Caki2 (cell line): ENCODE data around the gene GAS2L1. TPM values are rescaled to one million over a fixed set of nuclear protein-coding genes. Genes with fewer than 3 reads are reported as not detected.

Source experiments
- DNase-seq: peaks from one replicate; pipeline ENCODE4 v3.0.0-alpha.2; 2015; ENCODE audit warnings: low read depth
- in situ Hi-C: cut with HindIII; loops from 2 replicates; pipeline ENCODE4 v1.10.0; 2016; ENCODE audit warnings: low sequenced_read_pairs, low pct_unique_long_range_greater_than_20kb, mixed read lengths
- total RNA-seq: library from RNA; depleted of rRNA; stranded (reverse); fragments of >200 nt; shearing (Covaris generic); gene quantifications from 2 replicates; pipeline ENCODE4 v1.2.3, GENCODE V29; 2014; ENCODE audit warnings: low replicate concordance

Gene GAS2L1
- total RNA-seq, 1 experiment from 2014 or later, result 20.8 TPM

DNA sequence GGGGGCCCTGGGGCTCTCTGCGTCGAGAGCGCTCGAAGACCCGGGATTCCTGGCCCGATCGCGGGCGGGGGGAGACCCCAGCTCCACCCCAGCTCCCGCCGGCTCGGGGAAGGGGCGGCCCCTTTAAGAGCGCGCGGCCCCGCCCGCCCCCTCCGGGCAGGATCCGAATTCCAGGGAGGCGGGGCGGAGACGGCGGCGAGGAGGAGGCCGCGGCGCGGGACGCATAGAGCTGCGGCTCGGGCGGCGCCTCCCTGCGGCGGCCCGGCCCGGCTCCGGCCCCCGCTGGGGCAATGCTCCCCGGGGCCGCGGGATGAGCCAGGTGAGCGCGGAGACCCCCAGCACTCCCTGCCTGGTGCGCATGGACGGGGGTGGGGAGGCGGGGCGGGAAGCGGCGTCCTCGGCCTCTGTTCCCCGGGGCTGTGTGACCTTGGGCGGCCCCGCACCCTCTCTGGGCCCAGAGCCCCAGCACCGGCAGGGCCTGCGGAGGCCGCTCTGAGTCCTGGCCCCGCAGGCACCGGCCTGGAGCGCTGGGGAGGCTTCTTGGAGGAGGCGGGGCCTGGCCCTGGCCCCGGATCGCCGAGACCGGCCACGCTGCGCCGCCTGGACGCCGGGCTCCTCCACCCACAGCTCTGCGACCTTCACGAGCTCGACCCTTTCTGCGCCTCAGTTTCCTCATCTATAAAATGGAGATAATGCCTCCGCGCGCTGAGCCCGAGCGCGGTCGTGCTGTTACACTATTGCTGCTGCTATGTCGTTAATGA lies 565 bp downstream of the GAS2L1 start:
- in situ Hi-C loops, result no loop called here
- peak; percentile 80 for DNase-seq

DNA sequence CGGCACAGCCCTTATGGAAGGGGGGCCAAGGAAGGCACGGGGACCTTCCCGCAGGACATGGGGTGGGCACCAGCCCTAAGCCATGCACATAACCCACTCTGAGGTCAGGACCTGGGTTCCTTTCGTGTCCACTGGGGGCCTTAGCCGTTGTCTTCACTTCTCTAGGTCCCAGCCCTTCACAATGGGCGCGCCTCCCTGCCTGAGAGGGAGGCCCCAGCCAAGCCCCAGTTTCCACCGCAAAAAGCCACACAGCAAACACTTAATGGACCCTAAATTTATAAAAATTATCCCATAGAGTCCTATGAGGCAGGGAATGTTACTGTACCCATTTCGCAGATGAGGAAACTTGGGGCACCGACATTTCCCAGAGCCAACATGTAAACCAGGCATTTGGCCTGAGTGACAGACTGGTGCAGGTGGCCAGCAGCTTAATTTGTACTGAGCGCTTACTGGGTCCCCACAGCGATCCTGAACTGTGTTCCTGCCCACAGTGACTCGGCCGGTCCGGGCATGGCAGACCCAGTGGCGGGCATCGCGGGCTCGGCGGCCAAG lies 1.2 kb downstream of the GAS2L1 start:
- DNase-seq, result no peak
- in situ Hi-C loops, result no loop called here

DNA sequence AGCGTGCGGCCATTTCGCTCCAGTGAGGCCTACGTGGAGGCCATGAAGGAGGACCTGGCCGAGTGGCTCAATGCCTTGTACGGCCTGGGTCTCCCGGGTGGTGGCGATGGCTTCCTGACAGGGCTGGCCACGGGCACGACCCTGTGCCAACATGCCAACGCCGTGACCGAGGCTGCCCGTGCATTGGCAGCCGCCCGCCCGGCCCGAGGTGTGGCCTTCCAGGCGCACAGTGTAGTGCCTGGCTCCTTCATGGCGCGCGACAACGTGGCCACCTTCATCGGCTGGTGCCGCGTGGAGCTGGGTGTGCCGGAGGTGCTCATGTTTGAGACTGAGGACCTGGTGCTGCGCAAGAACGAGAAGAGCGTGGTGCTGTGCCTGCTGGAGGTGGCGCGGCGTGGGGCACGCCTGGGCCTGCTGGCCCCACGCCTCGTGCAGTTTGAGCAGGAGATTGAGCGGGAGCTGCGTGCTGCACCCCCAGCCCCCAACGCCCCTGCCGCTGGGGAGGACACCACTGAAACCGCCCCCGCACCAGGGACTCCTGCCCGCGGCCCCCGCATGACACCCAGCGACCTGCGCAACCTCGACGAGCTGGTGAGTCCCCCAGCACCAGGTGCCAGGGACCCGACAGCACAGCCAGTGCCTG lies 1.8 kb downstream of the GAS2L1 start:
- no peak for DNase-seq
- in situ Hi-C loops, result no loop called here

DNA sequence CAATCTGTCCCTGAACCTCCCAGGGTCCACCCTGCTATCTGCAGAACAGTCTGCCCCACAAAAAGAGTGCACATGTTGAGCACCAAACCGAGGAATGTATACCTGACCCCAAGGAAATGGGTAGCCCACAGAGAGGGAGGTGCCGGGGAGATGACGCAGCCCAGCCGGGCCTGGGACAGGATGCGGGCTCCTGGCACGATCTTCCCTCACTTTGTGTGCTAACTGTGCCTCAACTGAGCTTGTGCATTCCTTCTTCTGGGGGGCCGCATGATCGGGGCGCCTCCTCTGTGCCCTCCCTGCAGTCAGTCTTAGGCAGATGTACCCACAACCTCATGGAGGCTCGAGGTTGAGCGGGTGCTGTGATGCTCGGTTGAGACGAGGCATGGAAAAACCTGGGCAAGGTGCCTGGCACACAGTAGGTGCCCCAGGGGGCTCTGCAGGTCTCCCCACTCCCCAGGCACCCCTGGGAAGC lies 2.4 kb downstream of the GAS2L1 start:
- in situ Hi-C loops, result no loop called here
- no peak for DNase-seq

DNA sequence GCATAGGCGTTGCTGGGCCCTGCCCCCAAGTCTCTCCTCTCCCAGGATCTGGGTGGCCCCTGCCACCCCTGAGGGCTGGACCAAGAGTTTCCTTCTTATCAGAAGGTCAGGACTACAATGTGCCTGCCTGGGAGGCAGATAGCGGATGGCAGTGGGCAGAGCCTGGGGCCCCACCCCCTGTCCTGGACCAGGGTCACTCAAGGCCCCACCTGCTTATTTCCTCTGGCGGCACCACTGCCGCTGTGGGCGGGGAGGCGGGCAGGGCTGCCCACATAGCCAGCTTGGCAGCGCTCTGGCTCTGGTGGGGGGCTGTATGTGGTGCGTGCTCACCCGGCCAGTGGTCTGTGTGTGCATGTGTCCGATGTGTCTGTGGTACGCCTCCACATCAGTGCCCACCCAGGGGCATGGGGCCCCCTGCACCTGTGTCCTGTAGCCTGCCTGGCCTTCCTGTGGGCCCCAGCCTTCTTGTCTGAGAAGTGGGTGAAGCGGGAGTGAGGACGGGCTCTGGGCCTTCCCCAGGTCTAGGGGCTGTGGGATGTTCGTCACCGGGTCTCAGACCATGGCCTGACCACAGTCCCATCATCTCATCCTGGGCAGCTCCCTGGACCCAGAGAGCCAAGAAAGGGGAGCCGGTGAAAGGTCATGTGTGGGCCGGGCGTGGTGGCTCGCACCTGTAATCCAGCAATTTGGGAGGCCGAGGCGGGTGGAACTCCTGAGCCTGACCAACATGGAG lies 3.0 kb downstream of the GAS2L1 start:
- peak; percentile 52 for DNase-seq
- in situ Hi-C loops, result no loop called here

DNA sequence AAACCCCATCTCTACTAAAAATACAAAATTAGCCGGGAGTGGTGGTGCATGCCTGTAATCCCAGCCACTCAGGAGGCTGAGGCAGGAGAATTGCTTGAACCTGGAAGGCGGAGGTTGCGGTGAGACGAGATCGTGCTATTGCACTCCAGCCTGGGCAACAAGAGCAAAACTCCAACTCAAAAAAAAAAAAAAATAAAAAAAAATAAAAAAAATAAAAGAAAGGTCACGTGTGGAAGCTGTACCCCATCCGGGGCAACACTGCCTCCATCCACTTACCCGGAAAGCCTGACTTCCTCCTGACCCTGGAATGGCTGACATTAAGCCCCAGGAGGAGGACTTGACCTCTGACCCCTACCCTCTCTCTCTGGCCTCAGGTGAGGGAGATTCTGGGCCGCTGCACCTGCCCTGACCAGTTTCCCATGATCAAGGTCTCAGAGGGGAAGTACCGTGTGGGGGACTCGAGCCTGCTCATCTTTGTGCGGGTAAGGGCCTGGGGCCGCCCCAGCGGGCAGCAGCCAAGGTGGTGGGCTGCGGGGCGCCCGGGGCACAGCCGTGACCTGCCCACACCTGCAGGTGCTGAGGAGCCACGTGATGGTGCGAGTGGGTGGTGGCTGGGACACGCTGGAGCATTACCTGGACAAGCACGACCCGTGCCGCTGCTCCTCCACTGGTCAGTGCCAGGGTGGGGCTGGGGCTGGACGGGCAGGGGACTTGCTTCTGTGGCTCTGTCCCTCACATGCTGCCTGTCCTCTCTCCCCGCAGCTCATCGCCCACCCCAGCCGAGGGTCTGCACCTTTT lies 3.8 kb downstream of the GAS2L1 start:
- no peak for DNase-seq
- in situ Hi-C loops, result no loop called here

DNA sequence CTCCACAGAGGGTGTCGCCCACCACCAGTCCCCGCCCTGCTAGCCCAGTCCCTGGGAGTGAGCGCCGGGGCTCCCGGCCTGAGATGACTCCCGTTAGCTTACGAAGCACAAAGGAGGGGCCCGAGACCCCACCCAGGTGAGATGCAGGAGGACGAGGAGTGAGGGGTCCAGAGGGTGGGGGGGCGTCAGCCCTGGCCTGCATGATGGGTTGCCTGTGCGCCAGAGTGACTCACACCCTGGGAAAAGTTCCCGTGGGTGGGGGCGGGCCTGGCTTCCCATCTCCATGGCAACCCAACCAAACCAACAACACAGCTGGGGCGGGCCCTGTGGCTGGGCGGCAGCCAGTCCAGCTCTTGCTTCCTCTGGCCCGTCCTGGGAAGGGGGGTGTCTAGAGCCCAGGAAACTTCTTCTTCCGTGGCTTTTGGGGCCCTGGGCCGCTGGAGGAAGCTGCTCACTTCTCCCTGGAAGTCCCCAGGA lies 4.5 kb downstream of the GAS2L1 start:
- in situ Hi-C loops, result no loop called here
- peak; percentile 95 for DNase-seq

DNA sequence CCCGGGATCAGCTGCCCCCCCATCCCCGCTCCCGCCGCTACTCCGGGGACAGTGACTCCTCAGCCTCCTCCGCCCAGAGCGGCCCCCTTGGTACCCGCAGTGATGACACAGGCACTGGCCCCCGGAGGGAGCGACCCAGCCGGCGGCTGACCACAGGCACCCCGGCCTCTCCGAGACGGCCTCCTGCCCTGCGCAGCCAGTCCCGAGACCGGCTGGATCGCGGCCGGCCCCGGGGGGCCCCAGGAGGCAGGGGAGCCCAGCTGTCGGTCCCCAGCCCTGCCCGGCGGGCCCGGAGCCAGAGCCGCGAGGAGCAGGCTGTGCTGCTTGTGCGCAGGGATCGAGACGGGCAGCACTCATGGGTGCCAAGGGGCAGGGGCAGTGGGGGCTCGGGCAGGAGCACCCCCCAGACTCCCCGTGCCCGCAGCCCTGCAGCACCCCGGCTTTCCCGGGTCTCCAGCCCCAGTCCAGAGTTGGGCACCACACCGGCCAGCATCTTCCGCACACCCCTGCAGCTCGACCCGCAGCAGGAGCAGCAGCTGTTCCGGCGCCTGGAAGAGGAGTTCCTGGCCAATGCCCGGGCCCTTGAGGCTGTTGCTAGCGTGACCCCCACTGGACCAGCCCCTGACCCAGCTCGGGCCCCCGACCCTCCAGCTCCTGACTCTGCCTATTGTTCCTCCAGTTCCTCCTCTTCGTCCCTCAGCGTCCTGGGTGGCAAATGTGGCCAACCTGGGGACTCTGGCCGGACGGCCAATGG lies 5.2 kb downstream of the GAS2L1 start:
- DNase-seq, result no peak
- in situ Hi-C loops, result no loop called here

DNA sequence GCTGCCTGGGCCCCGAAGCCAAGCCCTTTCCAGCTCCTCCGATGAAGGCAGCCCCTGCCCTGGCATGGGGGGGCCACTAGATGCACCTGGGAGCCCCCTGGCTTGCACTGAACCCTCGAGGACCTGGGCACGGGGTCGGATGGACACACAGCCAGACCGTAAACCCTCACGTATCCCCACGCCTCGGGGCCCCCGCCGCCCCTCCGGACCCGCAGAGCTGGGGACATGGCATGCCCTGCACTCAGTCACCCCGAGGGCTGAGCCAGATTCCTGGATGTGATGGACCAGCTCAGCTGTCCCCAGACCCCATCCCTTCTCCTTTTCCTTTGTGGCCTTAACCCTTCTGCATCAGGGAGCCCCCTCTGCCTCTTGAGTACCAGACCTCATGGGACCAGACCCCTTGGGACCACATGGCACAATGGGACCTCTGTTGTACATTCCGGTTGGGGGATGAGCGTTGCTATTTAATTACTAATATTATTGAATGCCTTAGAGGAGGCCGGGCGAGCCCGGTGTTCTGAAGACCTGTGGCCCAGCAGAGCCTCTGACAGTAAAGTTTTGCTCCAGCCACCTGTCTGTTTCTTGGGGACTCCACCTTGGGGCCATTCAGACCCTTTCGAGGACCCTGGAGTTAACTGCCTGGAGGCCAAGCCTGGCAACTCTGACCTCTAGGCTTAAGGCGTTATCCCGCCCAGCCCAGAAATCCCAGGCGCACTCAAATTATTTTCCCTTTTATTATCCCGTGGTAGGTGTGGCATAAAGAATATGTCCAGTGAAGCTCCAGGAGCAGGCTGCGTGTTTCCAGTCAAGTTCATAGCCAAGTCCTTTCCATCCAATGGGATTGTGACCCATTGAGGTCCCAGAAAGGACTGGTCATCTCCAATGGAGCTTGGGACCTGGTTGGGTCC lies 6.0 kb downstream of the GAS2L1 start:
- in situ Hi-C loops, result no loop called here
- DNase-seq, result no peak

DNA sequence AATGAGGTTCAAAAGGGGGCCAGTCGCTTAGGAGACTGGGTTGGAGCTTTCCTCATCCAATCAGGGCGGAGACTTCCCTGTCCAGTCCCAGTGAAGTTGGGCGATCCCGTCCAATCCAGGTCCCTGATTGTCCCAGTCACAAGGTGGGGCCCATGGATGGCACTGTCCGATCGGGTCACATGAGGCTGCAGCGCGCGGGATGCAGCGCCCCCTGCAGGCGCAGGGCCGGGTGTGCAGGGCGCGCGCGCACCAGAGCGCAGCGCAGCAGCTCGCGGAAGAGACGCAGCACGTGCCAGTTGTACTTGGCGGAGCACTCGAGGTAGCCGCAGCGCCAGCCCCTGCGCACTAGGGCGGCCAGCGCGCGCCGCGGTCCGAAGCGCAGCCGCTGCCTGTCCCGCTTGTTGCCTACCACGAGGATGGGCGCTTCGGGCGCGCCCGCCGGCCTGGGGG lies 6.7 kb downstream of the GAS2L1 start:
- in situ Hi-C loops, result no loop called here
- DNase-seq, result no peak

DNA sequence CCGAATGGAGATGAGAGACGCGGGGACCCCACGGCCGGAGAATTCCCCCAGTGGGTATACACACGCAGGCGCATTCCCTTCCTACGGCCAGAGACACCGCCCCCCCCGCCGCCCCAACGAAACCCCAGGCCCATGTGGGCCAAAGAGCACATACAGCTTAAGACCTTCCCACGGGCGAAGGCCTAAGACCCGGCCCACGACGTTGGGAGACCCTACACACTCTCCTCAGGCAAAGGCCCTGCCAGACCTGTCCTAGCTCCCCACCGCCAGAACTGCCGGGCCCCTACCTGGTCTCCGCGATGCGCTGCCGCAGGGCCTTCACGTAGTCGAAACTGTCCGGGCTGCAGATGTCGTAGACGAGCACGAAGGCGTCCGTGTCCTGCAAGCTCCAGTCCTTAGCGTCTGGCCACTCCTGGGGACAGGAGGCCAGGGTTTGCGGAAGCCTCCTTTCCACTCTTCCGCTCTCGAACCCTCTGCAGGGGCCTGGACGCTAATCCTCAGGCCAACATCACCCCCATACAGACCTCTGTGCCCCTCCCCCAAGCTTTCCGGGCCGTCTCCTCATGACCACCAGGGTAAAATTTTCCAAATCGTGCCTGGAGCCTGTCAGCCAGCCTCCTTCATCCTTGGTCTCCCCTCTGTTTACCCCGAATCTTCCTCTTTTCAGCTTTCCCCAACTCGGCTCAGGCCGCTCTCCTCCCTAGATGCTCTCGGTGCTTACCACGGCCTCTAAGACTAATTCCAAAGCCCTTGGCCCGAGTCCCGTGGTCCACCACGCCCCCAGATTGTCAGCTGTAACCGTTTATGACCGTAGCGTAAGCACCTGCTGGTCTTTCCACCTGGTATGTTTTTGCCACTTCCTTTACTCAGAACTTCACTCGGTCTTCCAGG lies 7.4 kb downstream of the GAS2L1 start:
- no peak for DNase-seq
- in situ Hi-C loops, result no loop called here

DNA sequence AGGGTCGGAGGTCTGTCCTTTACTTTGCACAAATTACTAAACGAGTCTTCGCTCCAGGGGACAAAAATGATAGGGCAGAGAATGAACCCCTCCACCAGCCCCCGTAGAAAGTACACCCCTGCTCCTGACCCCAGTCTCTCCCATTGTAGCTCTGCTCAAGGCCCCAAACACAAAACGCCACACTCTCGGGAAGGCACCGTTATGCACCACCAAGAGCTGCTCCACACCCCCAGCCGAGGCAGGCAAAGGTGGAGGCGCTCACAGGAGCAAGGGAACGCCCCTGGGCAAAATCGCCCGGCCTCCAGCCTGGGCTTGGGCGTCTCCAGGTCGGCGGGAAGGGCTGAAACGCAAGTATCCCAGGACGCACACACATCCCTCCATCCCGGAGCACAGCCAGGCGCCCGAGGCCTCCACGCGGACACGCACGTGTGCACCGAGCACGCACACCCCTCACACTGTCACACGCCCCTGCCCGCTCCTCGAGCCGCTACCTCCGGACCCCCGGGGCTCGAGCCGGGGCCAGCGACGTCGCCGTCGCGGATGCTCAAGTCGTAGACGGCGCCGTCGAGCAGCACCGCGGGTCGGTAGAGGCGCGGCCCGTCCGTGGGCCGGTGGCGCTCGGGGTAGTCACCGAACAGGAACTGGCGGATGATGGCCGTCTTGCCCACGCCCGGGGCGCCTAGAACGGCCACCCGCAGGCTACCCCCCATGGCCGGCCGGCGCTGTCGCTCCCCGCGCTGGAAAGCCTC lies 8.3 kb downstream of the GAS2L1 start:
- in situ Hi-C loops, result no loop called here
- DNase-seq, result no peak

DNA sequence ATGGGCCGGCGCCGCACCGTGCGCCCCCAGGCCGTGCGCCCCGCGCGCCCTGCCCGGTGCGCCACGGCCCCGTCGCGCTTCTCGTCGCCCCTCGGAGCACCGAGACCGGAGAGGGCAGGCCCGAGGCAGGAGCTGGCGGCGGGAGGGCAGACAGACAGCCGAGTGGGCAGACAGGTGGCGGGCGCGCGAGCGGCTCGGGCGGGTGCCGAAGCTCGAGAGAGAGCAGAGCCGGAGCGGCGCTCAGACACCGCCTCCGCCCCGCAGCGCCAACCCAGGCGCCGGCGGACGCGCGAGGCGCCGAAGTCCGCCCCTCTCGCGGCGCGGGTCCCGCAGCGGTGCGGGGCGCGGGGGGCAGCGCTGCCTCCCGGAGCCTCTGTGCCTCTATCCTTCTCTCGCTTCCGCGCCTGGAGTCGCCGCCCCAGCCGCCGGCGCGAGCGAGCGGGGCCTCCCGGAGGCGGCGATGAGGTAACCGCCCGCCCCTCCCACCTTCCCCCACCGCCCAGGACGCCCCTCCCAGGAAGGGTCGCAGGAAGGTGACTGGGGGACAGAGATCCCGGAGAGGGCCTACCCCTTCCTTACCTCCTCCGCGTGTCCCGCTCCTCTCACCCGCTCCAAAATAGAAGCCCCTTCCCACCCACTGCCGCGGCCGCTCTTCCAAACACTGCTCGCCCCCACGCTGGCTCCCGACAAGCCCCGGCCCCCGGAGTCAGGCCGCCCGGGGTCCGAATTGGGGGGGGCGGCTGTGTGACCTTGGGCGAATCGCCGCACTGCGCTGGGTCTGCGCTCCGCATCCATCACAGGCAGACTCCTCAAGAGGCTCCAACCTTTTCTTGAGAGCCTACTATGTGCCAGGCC lies 9.1 kb downstream of the GAS2L1 start, which contains the start of gene RASL10A:
Gene RASL10A (minus strand): TSS at position 412 of the 855 bp plus-strand sequence. CDS start 451 bp downstream, outside the sequence.
- no peak for DNase-seq
- in situ Hi-C loops, result no loop called here
